KOPT-K1 (cell line): ENCODE data around the gene LRP1.

Experiments
- H3K27ac ChIP-seq: fragments of 200-600 bp; sonication (generic); 2 replicates; pipeline ENCODE4 v1.5.1; 2016; ENCODE audit warnings: antibody characterized with exemption, mild to moderate bottlenecking, low read depth, low read length; ENCODE audit not compliant: poor library complexity, severe bottlenecking
- H3K36me3 ChIP-seq: fragments of 200-600 bp; sonication (generic); 2 replicates; pipeline ENCODE4 v1.5.1; 2017; ENCODE audit warnings: antibody characterized with exemption, mild to moderate bottlenecking, low read length, moderate library complexity; ENCODE audit not compliant: insufficient read depth
- H3K9me3 ChIP-seq: fragments of 200-600 bp; sonication (generic); 2 replicates; pipeline ENCODE4 v1.5.1; 2017; ENCODE audit warnings: antibody characterized with exemption, low read length, mild to moderate bottlenecking; ENCODE audit not compliant: insufficient read depth, poor library complexity, severe bottlenecking

Gene LRP1

DNA sequence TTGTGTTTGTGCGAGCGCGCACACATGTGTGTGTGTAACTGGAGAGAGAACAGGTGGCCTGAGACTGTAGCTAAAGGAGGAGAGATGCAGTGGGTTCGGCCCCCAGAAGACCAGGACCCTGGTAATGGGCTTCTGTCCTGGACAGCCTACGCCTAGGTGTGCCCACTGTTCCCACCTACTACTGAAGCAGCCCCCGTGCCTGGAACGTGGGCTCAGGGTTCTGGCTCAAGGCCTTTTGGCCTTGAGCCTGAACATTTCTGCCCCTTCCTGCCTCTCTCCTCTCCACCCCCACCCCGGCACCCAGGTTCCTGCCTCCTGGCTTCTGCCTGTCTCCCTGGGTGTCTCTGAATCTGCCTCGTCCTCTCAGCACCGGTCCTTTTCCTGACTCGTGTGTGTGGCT is 86.8 kb downstream of the LRP1 start:
- Histone ChIP-seq H3K27ac (no peak overlapping the region), H3K36me3 (no peaks in the 10 kb centered on the region)

DNA sequence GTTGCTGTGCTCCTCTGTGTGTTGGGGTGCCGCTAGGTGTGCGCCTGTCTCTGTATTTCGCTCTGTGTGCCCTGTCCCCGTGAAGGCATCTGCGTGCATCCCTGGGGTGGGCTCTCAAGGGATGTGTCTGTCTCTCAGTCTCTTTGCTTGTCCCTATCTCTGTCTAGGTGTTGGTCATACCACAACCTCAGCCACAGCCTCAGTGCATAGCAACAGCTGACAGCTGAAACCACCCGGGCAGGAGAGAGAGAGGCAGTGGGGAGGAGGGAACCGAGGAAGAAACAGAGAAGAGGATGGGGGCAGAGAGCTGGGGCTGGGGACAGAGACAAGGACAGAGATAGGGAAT is 87.4 kb downstream of the LRP1 start:
- Histone ChIP-seq H3K36me3 (no peaks in the 10 kb centered on the region), H3K27ac (no peak overlapping the region), H3K9me3 (no peaks in the 10 kb centered on the region)

More for the DNA sequence above, 86.8 kb downstream of the LRP1 start:
- no peaks in the 10 kb centered on the region for H3K9me3 ChIP-seq

DNA sequence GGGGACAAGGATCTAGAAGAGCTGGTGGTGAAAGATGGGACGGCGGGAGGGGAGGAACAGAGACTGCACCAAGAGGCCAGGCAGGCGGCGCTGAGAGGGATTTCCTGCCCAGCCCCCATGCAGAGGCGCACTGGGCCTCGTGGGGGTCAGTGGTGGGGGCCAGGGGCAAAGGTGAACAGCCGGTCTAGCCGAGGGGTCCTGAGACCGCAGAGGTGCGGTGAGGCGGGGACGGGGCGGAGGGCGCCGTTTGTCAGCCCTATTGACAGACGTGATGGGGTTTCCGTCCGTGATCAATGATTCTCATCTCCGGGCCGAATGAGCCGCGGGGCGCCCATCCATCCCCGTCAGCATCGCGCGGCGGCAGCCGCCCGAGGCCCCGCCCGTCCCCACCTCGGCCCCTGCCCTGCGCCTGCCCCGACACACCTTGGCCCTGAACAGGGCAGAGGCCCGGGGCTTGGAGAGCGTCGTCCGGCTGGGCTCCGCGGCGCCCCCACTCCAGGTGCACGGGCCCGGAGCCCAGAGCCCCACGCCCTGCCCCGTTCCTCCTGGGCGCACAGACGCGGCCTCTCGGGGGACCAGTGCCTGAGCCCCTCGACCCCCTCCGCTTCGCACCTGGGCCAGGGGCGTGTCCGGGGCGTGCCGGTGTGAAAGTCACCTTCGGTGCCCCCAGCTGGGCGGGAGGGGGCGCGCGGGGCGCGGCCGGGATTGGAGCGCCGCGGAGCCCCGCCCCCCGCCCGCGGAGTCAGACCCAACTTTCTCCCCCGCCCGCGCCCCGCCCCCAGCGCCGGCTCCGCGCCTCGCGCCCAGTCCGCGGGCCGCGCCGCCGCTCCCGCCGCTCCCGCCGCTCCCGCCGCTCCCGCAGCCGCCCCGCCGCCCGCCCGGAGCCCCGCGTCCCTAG is 88.0 kb downstream of the LRP1 start, which contains the start of gene NXPH4:
Gene NXPH4 (plus strand): TSS at position 781 of the 898 bp plus-strand sequence. CDS start 176 bp downstream, outside the sequence.
- Histone ChIP-seq H3K9me3 (no peaks in the 10 kb centered on the region), H3K27ac (no peak within 1 kb of the TSS), H3K36me3 (no peaks in the 10 kb centered on the region)

DNA sequence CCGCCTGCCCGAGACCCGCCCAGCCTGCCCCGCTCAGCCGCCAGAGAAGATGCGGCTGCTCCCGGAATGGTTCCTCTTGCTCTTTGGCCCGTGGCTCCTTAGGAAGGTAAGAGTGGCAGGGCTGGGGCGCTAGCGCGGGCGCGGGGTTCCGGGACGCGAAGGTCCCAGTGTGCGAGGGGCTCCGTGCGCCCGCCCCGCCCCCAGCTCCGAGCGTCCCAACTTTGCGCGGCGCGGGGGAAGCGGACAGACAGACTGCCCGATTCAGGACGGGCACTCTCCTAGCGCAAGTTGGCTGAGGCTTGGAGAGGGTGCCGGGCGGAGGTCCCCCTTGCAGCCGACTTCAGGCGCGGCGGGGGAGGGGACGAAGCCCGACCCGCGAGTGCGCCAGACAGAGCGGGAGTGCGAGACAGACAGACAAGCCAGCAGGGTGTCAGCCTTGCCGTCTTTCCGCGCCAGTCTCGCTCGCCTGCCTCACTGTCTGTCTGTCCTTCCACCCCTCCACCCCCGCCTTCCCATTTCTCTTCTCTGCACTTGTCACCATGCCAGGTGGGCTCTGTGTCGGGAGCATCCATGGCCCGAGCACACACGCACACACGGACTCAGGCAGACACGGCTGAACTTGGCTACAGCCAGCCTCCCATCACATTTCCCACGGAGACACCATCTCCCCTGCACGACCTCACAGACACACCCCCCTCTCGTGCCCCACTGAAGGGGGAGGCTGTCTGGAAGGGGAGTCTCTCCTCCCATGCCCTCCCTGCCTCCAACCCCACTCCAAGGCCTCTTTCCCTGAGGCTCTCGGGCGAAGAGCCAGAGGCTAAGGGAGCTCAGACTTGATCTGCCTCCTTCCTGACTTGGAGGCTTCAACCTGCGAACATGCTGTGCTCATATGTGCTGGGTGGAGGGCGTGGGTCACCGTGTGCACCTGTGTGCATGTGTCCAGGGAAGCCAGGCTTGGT is 88.9 kb downstream of the LRP1 start:
- H3K9me3 ChIP-seq: no peaks in the 10 kb centered on the region
- no peaks in the 10 kb centered on the region for H3K36me3 ChIP-seq
- no peak overlapping the region for H3K27ac ChIP-seq

DNA sequence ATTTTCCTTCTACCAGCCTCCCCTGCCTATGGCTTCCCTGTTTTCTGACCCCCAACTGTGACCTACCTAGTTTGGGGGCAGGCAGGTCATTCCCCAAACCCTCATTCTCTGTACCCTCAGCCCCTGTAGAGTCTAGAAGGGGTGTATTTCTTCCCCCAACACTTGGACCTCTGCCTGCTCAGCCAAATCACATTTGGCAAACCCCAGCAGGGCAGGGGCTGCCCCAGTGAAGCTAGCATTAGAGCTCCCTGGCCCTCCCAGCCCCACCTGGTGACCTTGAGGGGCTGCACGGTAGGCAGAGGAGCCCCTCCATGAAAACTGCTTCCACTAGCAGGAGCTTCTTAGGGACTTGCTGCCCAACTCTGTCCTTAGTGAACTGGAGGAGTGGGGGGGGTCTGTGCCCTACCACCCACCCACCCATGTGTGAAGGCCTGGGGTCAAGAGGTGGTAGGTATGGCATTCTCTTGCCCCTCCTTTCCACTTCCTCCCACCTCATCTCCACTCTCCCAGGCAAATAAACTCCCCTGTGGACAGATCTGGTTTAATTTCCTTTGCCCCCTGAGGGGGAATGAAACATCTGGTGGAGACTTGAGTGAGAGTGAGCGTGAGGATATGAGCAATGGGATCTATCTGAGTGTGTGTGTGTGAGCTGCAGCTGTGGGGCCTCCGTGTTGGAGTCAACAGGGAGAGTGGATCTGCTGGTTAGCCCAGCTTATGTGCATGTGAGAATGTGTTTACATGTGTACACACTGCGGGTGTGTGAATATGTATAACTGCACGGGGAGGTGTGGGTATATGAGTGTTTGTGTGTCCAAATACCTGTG is 90.0 kb downstream of the LRP1 start:
- H3K9me3 ChIP-seq: no peaks in the 10 kb centered on the region
- no peaks in the 10 kb centered on the region for H3K36me3 ChIP-seq
- no peak overlapping the region for H3K27ac ChIP-seq

DNA sequence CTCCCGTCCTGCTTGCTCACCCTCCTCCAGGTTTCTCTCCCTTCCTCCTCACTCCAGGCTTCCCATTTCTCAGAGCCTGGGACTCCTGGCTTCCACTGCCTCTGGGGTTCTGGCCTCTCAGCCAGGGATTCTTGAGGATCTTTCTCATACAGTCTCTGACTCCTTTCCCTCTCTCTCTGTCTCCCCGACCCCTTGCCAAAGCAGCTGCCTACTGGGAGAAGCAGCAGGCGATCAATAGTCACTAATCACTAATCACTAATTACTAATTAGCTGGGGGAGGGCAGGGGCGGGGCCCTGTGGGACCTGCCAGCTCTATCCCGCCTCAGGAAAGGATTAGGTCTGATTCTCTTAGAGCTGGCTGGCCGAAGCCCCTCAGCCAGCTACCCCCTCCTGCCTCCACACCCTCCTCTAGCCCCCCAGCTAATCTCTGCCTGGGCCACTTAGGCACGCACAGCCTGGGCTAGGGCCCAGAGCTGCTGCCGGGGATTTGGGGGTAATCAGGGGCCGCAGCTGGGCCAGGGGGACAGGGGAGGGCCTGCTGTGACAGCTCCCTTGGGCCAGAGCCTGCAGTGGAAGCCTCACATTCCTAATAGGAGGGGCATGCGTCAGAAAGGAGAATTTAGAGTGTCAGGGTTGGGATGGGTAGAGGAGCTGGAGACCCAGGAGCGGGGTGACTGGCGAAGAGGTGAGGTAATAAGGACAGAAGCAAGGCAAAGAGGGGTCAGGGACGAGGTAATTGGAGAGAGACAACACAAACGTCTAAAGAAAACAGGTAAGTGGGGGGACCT is 91.1 kb downstream of the LRP1 start:
- Histone ChIP-seq H3K27ac (no peak overlapping the region), H3K9me3 (no peaks in the 10 kb centered on the region), H3K36me3 (no peaks in the 10 kb centered on the region)

DNA sequence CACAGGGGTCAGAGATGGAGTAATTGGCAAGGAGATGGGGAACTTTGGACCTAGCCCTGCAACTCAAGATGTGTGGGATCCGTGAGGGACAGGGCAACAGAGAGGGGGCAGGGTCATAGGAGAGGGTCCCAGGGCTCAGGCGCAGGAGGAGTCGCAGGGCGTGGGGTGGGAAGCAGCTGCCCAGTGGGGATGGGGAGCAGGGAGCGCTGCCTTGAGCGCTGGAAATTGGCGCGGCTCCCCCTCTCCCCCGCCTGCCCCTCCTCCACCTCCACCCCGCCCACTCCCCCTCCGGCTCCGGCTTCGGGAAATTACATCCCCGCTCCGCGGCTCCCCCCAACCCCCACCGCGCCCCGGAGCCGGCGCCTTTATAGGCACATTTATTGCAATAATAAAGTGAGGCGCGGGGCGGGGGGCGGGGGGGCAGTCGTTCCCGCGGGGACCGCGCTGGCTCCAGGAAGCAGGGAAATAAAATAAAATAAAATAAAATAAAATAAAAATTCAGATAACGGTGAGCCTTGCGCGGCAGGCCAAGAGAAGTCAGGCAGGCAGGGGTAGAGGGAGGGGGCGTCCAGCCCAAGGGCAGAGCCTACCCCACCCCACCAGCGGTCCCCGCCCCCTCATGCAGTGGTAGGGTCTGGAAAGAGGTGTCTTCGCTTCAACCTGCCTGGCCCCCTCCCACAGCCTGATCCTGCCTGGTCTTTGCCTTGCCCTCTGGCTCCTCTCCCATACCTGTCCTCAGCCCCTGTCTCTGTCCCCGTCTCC is 91.9 kb downstream of the LRP1 start:
- Histone ChIP-seq H3K36me3 (no peaks in the 10 kb centered on the region), H3K9me3 (no peaks in the 10 kb centered on the region), H3K27ac (no peak overlapping the region)

DNA sequence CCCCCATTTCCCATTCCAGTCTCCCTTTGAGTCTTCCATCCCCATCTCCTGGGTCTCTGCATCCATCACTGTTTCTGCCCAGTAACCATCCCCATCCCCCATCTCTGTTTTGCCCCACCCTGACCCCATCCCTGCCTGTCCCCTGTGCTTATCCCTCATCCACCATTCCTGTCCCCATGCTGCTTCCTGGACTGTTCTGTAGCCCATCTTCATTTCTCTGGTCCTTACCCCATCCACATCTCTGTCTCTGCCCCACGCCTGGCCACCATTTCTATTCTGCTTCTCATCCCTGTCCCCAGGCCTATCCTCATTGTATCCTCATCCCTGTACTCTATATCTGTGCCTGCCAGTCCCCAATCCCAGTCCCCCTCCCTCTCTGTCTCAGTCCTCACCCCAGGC is 92.5 kb downstream of the LRP1 start:
- Histone ChIP-seq H3K27ac (no peak overlapping the region), H3K9me3 (no peaks in the 10 kb centered on the region), H3K36me3 (no peaks in the 10 kb centered on the region)

DNA sequence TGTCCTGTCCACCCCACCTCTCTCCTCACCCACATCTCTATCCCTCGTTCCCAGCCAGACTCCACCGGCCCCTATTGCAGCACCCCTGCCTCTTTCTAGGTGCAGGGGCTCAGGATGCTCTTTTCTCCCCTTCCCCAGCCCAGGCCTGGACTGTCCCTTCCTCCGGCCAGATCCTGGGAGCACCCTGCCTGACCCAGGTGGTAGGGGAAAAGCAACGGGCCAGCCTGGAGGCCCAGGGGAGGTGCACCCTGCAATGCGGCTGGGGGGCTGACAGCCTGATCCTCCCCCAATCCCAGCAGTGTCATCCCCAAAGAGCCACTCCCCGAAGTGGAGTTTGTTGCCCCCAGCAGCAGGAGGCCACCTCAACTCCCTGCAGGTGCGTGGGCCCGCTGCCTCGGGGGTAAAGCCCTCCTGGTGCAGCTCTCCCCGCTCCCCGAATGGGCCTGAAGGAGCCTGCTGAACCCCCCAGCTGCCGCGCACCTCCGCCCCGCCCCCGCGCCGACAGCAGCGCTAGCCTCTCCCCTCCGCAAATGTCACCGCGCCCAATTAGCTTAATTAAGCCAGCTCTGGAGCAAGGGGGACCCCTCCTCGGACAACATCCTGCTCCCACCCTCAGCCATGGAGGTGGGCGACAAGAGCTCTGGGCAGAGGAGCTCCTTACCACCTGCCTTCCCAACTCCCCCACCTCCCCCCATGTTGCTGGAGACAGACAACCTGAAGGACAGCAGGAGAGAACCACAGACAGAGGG is 93.1 kb downstream of the LRP1 start:
- Histone ChIP-seq H3K36me3 (no peaks in the 10 kb centered on the region), H3K9me3 (no peaks in the 10 kb centered on the region), H3K27ac (no peak overlapping the region)

DNA sequence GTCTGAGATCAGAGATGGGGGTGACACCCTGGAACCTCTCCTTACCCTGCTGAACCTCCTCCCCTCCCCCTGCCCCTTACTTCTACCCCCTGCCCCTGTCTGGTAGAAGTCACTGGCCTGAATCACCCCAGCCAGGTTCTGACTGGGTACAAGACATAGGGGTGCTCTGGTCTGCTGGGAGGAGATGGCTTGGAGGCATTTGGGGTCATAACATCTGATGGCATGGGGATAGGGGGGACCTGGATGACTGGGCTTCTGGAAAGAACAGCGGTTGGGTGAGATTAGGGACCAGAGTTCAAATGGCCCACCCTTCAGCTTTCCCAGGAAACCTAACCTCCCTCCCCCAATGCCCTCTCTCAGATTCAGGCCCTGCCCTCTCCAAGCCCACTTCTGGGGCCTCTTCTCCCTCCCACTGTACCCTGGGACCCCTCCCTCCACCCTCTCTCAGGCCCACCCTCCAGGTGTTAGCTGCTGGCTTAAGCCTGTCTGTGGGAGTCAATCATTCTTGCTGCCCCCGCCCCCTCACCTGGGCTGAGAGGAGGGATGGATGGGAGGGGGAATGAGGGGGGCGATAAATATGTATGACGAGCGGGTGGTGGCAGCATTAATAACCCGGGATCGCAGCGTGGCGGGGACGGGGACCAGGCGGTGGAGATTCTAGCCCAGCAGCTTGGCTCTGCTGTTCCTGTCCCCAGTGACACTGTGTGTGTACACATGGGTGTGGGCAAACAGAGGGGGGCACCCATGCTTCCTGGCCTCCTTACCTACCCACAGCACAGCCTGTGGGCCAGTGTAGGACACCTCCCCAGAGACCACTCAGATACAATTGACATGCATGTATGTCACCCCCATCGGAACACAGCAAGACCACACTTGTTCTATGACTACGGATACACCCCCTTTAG is 94.3 kb downstream of the LRP1 start:
- H3K36me3 ChIP-seq: no peaks in the 10 kb centered on the region
- H3K27ac ChIP-seq: no peak overlapping the region
- no peaks in the 10 kb centered on the region for H3K9me3 ChIP-seq

DNA sequence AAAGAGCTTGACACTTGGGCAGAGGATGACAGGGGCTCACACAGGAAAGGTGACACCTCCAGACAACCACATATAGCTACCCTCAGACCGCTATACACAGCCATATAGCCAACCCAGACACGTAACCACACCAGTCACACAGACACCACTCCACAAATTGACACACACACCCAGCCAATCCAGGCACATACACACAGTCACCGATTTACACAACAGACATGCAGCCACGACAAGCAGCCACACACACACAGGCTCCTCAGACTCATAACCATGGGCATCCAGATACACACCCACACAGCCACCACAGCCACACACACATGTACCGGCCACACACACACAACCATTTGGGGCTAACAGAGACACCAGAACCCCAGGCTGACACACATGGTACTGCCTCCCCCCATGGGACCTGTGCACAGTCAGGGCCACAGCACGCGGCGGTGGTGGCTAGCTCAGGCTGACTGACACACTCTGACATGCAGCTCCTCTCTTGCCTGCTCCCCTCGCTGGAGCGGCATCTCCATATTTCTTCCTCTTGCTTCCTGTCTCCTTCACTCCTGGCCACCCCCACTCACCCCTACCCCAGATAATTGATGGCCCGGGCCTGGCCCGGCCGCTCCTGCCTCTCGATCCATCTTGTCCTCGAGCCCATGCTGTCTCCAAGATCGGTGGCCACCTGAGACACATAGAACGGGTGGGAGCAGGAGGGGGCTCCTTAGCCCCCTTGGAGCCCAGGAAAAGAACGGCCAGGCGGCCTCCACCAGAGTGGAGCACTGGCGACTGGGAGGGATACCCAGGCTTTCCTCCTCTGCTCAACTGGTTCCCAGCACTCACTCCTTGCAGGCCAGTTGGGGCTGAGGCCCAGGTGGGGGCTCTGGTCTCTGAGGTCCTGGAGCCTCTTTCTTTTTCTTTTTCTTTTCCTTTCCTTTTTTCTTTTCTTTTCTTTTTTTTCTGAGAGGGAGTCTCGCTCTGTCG is 95.2 kb downstream of the LRP1 start:
- Histone ChIP-seq H3K27ac (no peak overlapping the region), H3K36me3 (no peaks in the 10 kb centered on the region), H3K9me3 (no peaks in the 10 kb centered on the region)
